Measurements from ENCODE around the gene MAST2. TPM values are rescaled to one million over a fixed set of nuclear protein-coding genes. Genes with fewer than 3 reads are reported as not detected.
"Not testable (repeated sequence)": the region's sequence is repeated elsewhere in the genome, so short reads cannot be mapped to it uniquely, and the experiment has no call there.

MAST2 gene
- polyA plus RNA-seq, 10 donors = 62.0 to 96.6 (median 70.6) TPM

- no peak for DNase-seq
Measured at GRCh38 chr1:45857101-45857700, 53.8 kb downstream of the MAST2 start.

GRCh38 chr1:45857755-45858492 lies 54.5 kb downstream of the MAST2 start:
- DNase-seq = not testable (repeated sequence)

- no peak for DNase-seq
Measured at GRCh38 chr1:45859221-45859620, 55.8 kb downstream of the MAST2 start.

GRCh38 chr1:45862008-45862407 lies 58.6 kb downstream of the MAST2 start:
- DNase-seq = no peak

- DNase-seq = peak in 1 of 3 donors; percentile 48
Measured at GRCh38 chr1:45863218-45863617, 59.8 kb downstream of the MAST2 start.

- DNase-seq = peak in 1 of 3 donors; percentile 37
Measured at GRCh38 chr1:45864167-45865106, 61.0 kb downstream of the MAST2 start.

GRCh38 chr1:45867697-45868348 lies 64.4 kb downstream of the MAST2 start:
- DNase-seq = no peak

GRCh38 chr1:45868861-45869260 lies 65.4 kb downstream of the MAST2 start:
- no peak for DNase-seq

- no peak for DNase-seq
Measured at GRCh38 chr1:45870500-45870899, 67.1 kb downstream of the MAST2 start.

- DNase-seq = not testable (repeated sequence)
Measured at GRCh38 chr1:45872173-45872801, 68.9 kb downstream of the MAST2 start.

GRCh38 chr1:45876000-45876617 lies 72.7 kb downstream of the MAST2 start:
- no peak for DNase-seq

GRCh38 chr1:45877264-45877663 lies 73.9 kb downstream of the MAST2 start:
- no peak for DNase-seq

GRCh38 chr1:45879885-45880598 lies 76.6 kb downstream of the MAST2 start:
- no peak for DNase-seq

- DNase-seq = no peak
Measured at GRCh38 chr1:45880930-45881329, 77.5 kb downstream of the MAST2 start.

GRCh38 chr1:45883658-45884057 lies 80.2 kb downstream of the MAST2 start:
- no peak for DNase-seq

- no peak for DNase-seq
Measured at GRCh38 chr1:45884700-45885099, 81.3 kb downstream of the MAST2 start.

- DNase-seq = no peak
Measured at GRCh38 chr1:45886229-45886628, 82.8 kb downstream of the MAST2 start.

GRCh38 chr1:45887156-45887842 lies 83.9 kb downstream of the MAST2 start:
- no peak for DNase-seq

GRCh38 chr1:45890078-45890477 lies 86.7 kb downstream of the MAST2 start:
- no peak for DNase-seq

- DNase-seq = no peak
Measured at GRCh38 chr1:45891087-45891486, 87.7 kb downstream of the MAST2 start.
